ENCODE results near the gene SLC34A3.

The SLC34A3 gene

DNA sequence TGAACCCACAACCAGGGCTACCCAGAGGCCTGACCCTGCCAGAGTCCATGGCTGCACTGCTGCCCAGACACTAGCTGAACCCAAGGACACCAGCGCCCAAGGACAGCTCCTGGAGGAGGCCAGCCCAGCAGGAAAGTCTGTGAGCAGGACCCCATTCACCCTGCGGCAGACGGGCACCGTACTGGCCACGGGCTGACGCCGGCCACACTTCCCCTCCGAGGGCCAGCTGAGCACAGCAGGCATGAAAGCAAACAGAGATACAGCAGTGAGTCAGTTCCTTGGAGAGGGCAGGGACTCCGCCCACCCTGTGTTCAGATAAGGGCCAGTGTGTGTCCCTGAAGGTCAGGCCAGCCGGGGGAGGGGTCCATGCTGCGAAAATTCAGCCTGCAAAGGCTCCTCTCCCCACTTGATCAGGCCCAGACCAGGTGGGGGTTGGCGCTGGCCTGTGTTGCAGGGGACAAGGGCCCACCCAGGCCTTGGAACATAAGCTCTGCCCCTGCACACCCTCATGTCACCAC lies 11.9 kb upstream of the SLC34A3 start:
- peak; percentile 46 for DNase-seq

DNA sequence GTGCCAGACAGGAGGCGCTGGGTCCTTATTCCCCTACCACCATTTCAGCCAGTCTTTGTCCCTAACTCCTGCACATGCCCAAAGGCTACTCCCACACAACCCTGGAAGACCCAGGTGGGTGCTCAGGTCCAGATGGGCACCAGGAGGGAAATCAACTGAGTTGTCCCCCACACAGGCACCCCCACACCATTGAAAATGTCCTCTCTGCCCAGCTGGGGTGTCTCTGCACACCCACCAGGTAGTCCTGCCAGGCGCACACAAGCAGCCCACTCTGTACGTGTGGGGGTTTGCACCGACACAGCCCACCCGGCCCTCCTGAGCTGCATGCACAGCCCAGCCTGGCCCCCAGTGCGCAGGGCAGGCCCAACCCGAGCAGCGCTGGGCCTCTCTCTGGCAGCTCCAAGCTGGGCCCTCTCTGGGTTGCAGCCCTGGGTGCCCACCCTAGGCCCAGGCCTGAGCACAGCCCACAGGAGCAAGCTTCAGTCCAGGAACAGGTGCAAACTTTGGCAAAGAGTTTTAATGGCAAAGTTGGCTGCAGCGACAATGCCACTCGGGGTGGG lies 10.9 kb upstream of the SLC34A3 start:
- no peak for DNase-seq

DNA sequence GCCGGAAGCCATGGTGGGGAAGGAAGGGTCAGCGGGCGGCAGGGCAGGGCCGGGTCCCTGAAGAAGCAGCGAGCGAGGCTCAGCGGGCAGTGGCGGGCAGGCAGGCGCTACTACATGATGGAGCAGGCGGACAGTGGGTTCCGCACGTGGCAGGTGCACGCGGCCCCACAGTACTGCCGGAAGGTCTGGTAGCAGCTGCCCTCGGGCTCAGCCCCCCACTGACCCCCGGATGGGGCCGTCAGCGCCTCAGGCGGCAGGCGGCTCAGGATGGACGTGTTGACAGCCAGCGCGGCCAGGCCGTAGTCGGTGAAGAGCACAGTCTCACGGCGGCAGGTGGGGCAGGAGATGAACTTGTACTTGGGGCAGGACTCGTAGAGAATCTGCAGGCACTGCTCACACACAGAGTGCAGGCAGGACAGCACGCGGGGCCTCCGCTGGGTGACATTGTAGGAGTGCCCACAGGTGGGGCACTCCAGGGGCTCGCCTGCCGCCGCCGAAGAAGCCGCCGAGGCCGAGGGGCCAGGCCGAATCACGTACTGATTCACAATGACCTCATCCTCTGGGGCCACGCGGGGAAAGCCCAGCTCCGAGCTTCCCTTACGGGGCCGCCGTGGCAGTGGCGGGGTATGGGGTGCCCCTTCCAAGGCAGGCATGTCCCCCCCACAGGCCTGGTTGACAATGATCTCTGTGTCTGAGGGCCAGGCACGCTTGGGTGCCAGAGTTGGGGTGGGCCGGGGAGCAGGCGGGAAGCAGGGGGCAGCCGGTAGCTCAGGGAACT lies 10.2 kb upstream of the SLC34A3 start:
- DNase-seq, result no peak

DNA sequence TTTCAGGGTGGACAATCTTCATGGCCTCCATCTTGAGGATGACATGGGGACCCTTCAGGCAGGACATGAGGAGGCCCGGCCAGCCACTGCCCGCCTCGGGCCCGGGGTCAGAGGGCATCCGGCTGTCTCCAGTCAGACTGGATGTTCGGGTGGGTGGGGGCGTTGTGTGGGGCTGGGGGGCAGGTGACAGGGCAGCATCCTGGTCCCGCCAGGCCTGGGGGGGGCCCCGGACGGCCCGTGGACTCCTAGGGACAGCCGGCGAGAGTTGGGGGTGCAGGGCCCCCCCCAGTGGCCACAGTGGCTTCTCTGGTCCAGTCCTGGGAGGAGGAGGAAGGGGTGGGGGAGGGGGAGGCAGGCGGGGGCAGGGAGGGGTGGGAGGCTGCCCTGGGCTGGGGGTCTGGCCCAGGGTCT lies 9.6 kb upstream of the SLC34A3 start:
- DNase-seq, result no peak

DNA sequence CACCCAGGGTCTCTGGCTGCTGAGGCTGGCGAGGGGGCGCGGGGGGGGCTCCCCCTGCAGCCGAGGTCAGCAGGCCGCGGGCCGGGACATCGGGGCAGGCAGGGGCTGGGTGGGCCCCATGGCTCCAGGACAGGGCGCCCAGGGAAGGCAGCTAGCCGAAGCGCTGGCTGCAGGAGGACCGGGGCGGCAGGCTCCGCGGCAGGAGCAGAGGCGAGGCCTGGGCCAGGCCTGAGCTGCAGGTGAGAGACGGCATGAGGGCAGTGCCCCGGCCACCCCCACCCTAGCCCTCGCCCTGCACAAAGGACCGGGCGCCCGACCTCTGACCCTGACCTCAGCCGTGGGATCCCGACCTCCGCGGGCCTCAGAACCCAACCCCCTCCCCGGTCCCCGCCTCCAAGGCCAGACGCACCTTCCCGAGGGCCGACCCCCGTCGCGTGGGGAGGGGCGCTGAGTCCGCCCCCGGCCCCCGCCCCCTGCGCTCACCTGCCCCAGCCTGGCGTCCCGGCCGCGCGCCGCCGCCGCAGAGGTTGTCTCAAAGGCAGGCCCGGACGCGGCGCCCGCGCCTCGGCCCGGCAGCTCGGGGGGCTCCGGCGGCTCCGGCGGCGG lies 9.1 kb upstream of the SLC34A3 start:
- peak; percentile 63 for DNase-seq

DNA sequence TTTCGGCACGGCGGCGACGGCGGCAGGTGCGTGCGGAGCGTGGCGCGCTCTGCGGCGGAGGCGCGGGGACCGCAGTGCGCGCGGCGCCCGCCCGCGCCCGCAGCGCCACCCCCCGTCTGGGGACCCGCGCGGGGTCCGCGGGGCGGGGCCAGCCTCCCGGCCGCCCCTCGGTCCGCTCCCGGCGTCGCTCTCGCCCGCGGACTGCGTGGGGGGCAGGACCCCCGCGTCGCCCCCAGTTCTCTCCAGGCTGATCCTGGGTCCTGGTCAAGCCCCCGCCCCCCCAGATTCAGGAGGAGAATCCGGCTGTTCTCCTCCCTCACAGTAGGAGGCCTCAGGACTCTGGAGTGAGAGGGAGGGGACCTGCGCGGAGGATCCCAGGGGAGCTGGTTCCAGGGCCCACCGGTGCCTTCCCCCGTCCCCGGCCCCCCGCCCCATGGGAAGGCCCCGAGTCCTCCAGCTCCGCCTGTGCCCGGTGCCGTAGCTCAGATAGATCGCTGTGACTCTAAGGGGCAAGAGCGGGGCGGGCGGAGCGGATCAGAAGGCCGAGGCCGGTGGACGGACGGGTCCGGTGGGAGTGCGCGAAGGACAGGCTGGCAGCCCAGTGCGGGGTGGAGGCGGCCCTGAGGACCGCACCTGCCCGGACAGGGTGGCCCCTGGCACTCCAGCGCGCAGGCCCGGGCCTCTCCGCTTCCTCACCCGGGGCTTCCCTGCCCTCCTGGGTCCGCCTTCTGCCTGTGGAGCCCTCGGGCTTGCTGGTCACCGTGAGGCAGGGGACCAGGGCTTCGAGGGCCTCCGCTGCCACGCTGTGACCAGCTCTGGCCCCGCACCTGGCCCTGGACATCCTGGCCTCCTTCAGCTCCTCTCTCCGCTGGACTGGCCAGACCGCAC lies 8.3 kb upstream of the SLC34A3 start, which contains the start of gene RNF208:
RNF208 (minus strand) TSS at position 51 of the 888 bp plus-strand sequence. CDS start 1,028 bp downstream, outside the sequence.
- DNase-seq, result peak; percentile 59

DNA sequence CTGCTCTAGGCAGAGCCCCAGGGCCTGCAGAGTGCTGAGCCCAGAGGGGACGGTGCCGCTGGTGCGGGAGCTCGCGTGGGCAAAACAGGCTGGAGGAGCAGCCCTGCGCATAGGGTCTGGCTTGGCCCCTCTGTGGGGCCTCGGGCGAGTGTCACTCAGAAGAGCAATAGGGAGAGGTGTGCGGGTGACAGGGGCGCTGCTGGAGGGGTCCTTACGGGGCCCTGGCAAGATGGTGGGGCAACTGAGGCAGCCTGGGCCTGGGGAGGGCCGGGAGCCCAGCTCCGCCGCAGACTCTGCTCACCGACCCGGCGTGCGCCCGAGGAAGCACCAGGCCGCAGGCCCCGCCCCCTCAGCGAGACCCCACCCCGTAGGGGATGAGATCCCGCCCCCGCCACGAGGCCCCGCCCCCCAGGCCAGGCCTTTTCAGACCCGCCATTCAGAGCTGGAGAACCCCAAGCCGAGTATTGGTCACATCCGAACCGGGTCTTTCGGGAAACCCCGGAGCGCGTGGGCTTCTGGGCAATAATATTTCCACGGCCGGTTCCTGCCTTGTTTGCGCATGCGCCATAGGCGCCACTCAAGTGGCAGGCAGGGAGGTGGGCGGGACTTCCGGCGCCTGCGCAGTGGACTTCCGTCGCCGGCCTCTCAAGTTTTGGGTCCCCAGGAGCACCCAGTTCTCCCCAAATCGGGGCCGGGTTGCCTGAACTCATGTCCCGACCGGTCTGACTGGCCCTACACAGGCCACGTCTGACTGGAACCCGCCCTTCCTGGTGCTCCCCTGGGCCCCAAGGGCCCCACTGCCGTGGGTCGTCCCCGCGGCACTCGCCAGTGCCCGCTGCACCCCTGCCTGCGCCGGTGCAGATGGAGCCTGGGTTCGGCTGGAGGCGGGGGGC lies 7.4 kb upstream of the SLC34A3 start:
- DNase-seq, result peak; percentile 99

DNA sequence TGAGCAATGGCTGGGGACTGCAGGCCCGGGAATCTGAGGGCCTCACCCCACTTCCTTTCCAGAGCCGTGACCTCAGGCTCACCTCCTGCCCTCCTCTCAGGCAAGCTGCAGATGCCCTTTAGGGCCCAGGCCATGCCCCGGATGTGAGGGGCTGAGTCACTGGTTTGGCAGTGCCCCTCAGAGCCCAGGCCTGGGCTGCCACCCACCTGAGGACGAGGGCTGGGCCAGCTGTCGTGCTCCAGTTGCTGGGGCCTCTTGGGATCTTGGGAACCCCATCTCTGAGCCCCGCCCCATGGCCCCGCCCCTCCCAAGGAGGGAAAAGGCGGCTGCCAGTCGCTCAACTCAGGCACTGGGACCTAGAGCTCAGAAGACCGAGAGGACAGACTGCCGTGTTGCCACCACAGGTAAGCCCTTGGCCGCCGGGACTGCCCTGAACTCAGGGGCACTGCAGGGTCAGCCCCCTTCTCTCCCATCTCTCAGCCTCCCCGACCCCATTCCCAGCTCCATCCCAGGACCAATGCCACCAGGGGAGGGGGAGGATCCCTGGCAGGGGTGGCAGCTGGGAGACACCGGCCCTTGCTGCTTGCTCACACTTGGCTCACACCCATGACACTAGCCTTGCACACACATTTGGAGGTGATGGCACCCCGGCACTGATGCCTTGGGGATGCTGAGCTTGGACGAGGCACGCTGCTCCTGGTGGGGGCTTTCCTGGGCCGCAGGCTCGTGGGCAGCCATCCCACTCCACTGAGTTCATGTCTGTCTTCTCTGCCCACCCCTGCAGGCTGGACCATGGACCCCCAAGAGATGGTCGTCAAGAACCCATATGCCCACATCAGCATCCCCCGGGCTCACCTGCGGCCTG lies 5.6 kb upstream of the SLC34A3 start, which contains the start of gene CYSRT1:
CYSRT1 (plus strand) TSS at position 345 of the 865 bp plus-strand sequence; CDS start at position 793, 448 bp downstream.
- DNase-seq, result no peak

DNA sequence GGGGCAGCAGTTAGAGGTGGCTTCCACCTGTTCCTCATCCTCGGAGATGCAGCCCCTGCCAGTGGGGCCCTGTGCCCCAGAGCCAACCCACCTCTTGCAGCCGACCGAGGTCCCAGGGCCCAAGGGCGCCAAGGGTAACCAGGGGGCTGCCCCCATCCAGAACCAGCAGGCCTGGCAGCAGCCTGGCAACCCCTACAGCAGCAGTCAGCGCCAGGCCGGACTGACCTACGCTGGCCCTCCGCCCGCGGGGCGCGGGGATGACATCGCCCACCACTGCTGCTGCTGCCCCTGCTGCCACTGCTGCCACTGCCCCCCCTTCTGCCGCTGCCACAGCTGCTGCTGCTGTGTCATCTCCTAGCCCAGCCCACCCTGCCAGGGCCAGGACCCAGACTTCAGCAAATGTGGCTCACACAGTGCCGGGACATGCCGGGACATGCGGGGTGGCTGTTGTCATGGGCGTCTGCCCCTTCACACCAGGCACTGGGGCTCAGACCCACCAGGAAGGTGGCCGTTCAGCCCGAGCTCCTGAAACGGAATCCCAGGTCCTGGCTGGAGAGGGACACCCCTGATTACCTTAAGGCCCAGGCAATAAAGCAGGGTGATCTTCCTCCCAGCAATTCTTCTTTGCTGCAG lies 4.9 kb upstream of the SLC34A3 start:
- DNase-seq, result no peak

DNA sequence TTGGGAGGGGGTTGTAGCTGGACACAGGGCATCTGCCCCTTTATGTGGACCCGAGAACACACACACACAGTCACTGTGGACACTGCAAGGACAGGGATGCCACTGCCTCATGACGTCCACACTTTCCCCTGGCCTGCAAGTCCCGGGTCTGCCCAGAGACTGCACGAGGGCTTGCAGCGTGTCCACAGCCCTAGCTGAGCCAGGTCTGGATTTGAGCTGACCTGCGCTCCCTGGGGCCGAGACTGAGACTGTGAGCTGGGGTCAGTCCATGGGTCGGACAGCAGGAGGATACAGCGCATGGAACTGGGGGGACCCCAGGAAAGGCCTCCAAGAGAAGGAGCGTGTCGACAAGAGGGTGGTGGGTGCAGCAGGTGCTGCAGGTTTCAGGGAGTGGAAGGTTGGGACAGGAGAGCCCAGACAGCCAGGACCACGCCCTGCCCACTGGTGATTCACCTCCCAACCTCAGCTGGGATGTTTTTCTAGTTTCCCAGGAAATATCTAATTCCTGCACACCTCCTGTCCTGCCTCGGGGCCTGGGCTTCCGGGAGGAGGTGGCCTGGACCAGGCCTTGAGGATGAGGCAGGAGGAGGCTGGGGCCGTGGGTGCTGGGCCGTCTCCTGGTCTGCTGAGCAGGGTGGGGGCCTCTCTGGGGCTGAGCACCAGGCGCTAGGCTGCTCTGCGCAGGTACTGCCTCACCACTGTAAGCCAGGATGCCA lies 4.2 kb upstream of the SLC34A3 start:
- no peak for DNase-seq

DNA sequence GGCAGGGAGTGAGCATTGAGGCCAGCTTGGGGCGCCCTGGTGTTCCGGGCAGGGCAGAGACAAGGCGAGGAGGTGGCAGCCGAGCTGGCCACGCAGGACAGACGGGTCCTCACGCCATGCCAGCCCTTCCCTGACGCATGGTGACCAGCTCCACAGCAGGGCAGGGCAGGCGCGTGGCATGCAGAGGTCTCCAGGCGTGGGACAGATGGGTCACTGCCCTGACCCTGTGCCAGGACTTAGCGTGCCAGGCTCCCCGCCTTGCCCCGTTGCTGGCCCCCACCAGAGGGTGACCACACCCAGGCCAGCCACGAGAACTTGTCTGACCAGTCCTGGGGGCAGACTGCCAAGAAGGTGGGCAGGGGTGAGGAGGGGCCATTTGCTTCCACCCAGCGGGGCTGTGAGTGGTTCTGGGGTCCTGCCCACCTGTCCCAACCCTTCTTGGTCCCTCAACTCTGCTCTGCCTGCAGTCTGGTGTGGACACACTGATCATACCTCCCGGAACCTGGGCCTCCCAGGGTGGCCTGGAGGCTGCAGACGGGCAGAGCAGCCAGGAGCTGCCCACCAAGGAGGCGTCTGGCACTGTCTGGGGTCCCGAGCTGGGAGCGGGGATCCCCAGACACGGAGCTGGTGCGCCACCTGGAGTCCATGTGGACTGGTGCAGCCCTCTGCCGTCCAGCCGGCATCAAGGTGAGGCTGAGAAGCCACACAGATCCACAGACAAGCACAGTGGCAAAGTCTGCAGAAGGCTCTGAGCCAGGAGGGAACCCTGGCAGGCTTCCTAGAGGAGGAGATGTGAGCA lies 3.4 kb upstream of the SLC34A3 start, which contains the start of gene RNF224:
RNF224 (plus strand) TSS at position 449 of the 799 bp plus-strand sequence. CDS start 834 bp downstream, outside the sequence.
- peak; percentile 84 for DNase-seq

DNA sequence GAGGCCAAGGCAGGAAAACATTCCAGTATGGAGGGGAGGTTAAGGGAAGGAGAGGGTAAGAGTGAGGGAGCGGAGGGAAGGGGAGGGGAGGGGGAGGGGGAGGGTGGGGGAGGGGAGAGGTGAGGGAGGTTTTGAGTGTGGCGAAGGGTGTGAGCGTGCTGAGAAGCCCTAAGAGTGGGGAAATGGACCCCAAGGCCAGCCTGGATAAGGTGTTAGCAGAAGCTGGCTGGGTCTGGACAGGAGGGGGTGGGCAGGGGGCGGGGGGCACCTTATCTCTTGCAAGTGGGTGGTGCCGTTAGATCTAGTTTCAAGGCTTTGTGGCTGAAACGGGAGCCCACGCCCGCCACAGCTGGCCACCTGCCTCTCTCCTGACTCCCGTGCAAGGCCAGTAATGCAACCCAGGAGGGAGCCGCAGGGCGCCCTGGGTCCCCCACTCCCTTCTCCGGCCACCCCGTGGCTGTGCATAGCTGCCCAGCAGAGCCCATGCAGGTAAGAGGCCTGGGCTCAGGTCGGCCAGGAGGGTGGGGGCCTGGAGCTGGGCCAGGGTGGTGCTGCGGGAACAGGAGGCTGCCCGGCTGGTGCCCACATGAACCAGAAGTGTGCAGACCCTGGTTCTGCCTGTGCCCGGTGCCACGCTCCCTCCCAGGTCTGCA lies 2.7 kb upstream of the SLC34A3 start:
- DNase-seq, result no peak

DNA sequence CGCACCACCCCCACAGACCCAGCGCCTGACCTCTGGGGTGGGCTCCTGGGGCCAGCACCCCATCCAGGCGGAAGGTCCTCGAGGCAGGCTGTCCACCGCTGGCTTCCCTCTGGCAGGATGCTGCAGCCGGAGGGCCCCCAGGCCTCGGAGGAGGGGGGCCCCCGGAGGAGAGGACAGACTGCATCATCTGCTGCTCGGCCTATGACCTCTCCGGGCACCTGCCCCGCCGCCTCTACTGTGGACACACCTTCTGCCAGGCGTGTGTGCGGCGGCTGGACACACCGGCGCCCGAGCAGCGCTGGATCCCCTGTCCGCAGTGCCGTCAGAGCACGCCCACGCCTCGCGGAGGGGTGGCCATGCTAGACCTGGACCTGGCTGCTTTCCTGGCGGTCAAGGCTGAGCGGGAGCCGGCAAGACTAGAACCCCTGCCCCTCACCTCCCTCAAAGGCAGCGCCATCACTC lies 2.2 kb upstream of the SLC34A3 start:
- DNase-seq, result no peak

DNA sequence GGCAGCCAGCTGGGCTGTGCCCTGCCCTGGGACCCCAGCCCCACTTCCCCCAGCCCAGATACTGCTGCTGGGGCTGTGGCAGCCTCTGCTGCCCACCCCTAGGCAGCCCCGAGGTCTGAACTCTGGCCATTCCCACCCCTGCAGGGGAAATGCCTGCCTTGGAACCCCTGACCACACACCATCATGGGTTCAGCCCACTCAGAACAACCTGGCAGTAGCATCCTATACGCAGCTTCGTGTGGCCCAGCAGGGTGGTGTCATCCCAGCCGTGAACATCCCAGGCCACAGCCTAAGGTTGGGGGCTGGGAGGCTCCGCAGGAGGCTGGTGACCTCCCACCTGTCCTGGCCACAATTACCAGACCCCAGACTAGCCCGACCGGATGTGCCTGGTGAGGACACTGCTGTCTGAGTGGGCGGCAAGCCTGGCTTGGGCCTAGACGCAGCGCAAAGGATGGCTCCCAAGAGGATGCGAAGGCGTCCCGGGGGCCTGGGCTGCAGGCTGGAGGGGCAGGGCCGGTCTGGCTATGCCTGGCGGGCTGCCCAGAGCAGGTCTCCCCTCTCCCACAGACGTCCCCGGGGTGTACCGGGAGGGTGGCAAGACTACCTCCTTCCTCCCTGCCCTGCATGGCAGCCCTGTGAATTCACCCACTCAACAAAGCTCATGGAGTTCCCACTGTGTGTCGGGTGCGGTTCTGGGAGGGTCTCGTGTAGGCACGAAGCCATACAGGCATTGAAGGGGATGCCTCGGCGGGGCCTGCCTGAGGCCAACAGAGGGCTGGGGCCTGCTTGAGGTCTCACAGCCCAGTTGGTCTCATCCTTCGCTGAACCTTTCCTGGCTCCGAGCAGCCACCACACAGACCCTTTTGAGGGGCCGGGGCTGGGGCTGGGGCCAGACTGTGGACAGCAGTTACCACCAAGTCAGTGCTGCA lies 1.5 kb upstream of the SLC34A3 start:
- no peak for DNase-seq

DNA sequence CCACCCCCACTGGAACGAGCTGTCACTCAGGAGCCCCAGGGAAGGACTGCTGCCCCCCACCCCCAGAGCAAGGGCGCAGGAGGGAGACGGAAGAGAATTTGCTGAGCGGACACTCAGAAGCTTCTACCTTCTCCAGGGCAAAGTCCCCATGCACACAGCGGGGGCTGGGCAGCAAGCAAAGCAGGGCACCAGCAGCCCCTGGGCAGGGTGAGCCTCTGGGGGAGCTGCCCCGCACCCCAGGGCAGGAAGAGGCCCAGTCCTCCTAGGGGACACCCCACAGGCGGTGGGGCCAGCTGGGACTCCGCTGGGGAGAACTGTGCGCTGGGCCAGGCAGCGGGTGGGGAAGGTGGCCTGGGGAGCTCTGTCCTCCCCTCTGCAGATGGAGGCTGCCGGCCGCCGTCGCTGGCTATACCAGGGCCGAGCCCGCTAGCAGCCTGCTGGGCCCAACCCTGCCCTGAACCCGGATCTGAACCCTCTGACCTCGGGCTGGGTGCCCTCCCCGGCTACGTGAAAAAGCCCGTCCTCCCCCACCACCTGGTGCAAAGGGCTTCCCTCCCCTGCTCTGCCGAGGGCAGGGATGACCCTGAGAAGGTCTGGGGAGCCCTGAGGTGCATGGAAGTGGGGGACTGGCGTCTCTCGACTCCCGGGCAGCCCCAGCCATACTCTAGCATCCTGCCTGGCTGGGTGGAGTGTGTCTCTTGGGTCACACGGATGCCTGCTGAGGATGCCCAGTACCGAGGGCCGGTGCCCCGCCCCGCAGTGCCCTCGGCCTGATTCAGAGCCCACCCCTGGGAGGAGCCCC lies 597 bp upstream of the SLC34A3 start:
- no peak for DNase-seq

All from NCI-H69 (cell line).